Esophagus muscularis mucosa (tissue), 3 donors: ENCODE data around the gene ZNF853.

Experiments
- CTCF ChIP-seq, 3 experiments: fragments of 200-600 bp in 2 of 3; fragments of 450-650 bp in 1 of 3; sonication (generic) in 2 of 3; IDR thresholded peaks; one replicate each; pipeline ENCODE4 v1.5.1; 2017 to 2019; ENCODE audit warnings: antibody characterized with exemption in 3 of 3, mild to moderate bottlenecking in 2 of 3, moderate library complexity in 1 of 3
- POLR2A ChIP-seq: fragments of 450-650 bp; IDR thresholded peaks from one replicate; pipeline ENCODE4 v1.6.1; 2017; ENCODE audit warnings: antibody characterized with exemption, moderate library complexity, mild to moderate bottlenecking, low read depth

- no peak for TF ChIP-seq POLR2A
- TF ChIP-seq CTCF (IDR thresholded peaks at IDR 0.05): no peak
Measured at GRCh38 chr7:6640246-6640721, 24.9 kb downstream of the ZNF853 start.
